CD4-positive, alpha-beta memory T cell (primary cell): Measurements from ENCODE around the gene FAM20A. TPM values are rescaled to one million over a fixed set of nuclear protein-coding genes. Genes with fewer than 3 reads are reported as not detected.
A peak's percentile ranks its signal among the peaks of the same experiment; 100 is the strongest.

Experiments
- CTCF ChIA-PET: fragments of 350-600 bp; sonication (Branson Sonifier 250); formaldehyde crosslinking; loops from one replicate; lab custom pipeline; 2021; ENCODE audit warnings: inconsistent platforms; ENCODE audit not compliant: partially characterized antibody; lab: Charles Lee
- POLR2A ChIA-PET: fragments of 350-600 bp; sonication (Branson Sonifier 250); formaldehyde crosslinking; loops from one replicate; lab custom pipeline; 2021; ENCODE audit not compliant: partially characterized antibody; lab: Charles Lee
- DNase-seq, 5 donors: peaks; one replicate each; pipeline versions ENCODE4 v3.0.0 to v3.0.0-alpha.2; 2020 to 2022; ENCODE audit warnings: mixed read lengths in 1 of 5
- H3K27ac ChIP-seq: one replicate; pipeline ENCODE4 v1.7.0; 2013; ENCODE audit warnings: low read depth, low read length
- H3K27me3 ChIP-seq: 2 replicates; pipeline ENCODE4 v1.7.0; 2013; ENCODE audit warnings: mild to moderate bottlenecking, low read length, moderate library complexity; ENCODE audit not compliant: insufficient read depth
- H3K36me3 ChIP-seq: 2 replicates; pipeline ENCODE4 v1.7.0; 2013; ENCODE audit warnings: mild to moderate bottlenecking, low read length, moderate library complexity; ENCODE audit not compliant: insufficient read depth
- H3K4me1 ChIP-seq: 2 replicates; pipeline ENCODE4 v1.7.0; 2013; ENCODE audit warnings: mild to moderate bottlenecking, low read length, moderate library complexity; ENCODE audit not compliant: insufficient read depth
- H3K4me3 ChIP-seq, 2 donors: one replicate each; pipeline ENCODE4 v1.7.0; 2013; ENCODE audit warnings: low read length in 2 of 2, mild to moderate bottlenecking in 1 of 2
- H3K9me3 ChIP-seq, 2 donors: one replicate each; pipeline ENCODE4 v1.7.0; 2013; ENCODE audit warnings: low read length in 2 of 2, control low read depth in 1 of 2; ENCODE audit not compliant: control insufficient read depth in 1 of 2
- H3K27ac Mint-ChIP-seq, 7 donors: one replicate each; pipeline ENCODE4 v1.8.0; 2020 to 2021; ENCODE audit warnings: mixed read lengths in 7 of 7, mild to moderate bottlenecking in 6 of 7, inconsistent platforms in 3 of 7, moderate library complexity in 3 of 7
- H3K27me3 Mint-ChIP-seq, 2 donors: one replicate each; pipeline ENCODE4 v1.8.0; 2020 to 2021; ENCODE audit warnings: mixed read lengths in 2 of 2
- H3K36me3 Mint-ChIP-seq, 2 donors: one replicate each; pipeline ENCODE4 v1.8.0; 2020 to 2021; ENCODE audit warnings: mixed read lengths in 2 of 2, inconsistent platforms in 1 of 2, mild to moderate bottlenecking in 1 of 2
- H3K4me1 Mint-ChIP-seq, 4 donors: one replicate each; pipeline ENCODE4 v1.8.0; 2020 to 2021; ENCODE audit warnings: mixed read lengths in 4 of 4, mild to moderate bottlenecking in 1 of 4
- H3K4me3 Mint-ChIP-seq, 8 donors: one replicate each; pipeline ENCODE4 v1.8.0; 2020 to 2021; ENCODE audit warnings: mixed read lengths in 8 of 8, mild to moderate bottlenecking in 7 of 8, moderate library complexity in 6 of 8, inconsistent platforms in 3 of 8
- H3K9me3 Mint-ChIP-seq, 8 donors: one replicate each; pipeline ENCODE4 v1.8.0; 2020 to 2021; ENCODE audit warnings: mixed read lengths in 8 of 8, mild to moderate bottlenecking in 5 of 8, inconsistent platforms in 3 of 8, moderate library complexity in 1 of 8
- intact Hi-C: fragments of 100-400 bp; cut with micrococcal nuclease; formaldehyde crosslinking; loops from one replicate; pipeline ENCODE4 v1.15.1; 2023
- polyA plus RNA-seq, 2 donors: library from polyadenylated mRNA; unstranded; fragments of 300-500 nt; fragmentation: Illumina TruSeq; gene quantifications; one replicate each; pipeline ENCODE4 v1.2.3, GENCODE V29; 2021
- total RNA-seq, 2 experiments: library from RNA; stranded (reverse); gene quantifications; one replicate each; pipeline ENCODE4 v1.2.3, GENCODE V29; 2021

Gene FAM20A
- total and polyA plus RNA-seq, 4 experiments from 2014 or later = 0.08 TPM; not detected in 3

DNA sequence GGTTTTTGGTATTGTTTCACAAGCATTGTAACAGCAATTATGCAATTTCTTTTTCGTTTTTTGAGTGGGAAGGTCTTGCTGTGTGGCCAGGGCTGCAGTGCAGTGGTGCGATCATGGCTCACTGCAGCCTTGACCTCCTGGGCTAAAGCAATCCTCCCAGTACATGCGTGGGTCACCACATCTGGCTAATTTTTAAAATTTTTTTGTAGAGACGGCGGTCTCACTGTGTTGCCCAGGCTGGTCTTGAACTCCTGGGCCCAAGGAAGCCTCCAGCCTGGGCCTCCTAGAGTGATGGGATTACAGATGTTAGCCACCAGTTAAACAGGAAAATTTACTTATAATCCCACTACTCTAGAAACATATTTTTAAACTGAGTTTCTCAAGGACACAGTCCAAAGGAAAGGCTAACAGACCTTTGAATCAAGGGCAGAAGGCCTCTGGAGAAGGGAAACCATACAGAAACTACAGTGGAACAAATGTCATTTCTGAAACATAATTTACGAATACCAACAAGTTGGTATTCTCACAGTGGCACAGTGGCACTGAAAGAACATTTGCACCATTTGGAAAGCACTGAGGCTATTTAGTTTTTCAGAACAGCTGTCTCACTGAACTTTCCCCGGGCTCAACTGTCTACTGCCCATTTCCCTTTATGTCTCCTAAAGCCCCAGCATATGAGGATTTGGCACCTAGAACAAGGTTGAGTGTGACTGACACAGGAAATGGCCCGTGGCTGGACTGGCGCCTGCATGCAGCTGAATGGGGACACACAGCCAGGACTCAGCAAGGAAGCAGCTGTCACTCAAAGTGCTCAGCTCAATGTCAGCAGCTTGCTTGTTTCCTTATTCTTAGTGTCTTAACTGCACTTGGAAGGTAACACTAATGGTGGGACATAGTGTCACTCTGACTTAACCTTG, 91.8 kb downstream of the FAM20A start:
- DNase-seq = no peak
- peak overlapping the region in 4 of 7 donors; percentile 57 to 96 (median 72) for H3K27ac Mint-ChIP-seq
- peaks cover 0 to 16% of the 10 kb centered on the region in 2 donors for H3K36me3 Mint-ChIP-seq
- H3K36me3 ChIP-seq = no peaks in the 10 kb centered on the region
- H3K27me3 Mint-ChIP-seq = no peaks in the 10 kb centered on the region
- no peaks in the 10 kb centered on the region for H3K27me3 ChIP-seq
- H3K27ac ChIP-seq = no peak overlapping the region
- H3K9me3 ChIP-seq = no peaks in the 10 kb centered on the region
- H3K9me3 Mint-ChIP-seq = peaks cover 0 to 3% (median 0%) of the 10 kb centered on the region in 8 donors
- peaks cover 19% of the 10 kb centered on the region for H3K4me1 ChIP-seq
- ChIA-PET POLR2A (no interaction called here), CTCF (interaction anchor here (0.6 kb wide), 2 partner anchors 21 to 43 kb away, joined by 3 to 4 read pairs; no protein-coding TSS in a partner anchor)
- peak overlapping the region in 2 of 8 donors; percentile 43 to 63 for H3K4me3 Mint-ChIP-seq
- no peak overlapping the region for H3K4me3 ChIP-seq
- peaks cover 22 to 50% (median 27%) of the 10 kb centered on the region in 4 donors for H3K4me1 Mint-ChIP-seq
- intact Hi-C loops = loop anchor here (5.0 kb wide), 3 partner anchors 327 to 903 kb away; partner anchors contain the start of genes KPNA2 and MAP2K6

GRCh38 chr17:68507576-68507975, 93.6 kb downstream of the FAM20A start:
- Mint-ChIP-seq H3K4me3 (no peak overlapping the region), H3K9me3 (peaks cover 0 to 3% (median 0%) of the 10 kb centered on the region in 8 donors), H3K27ac (peak overlapping the region in 1 of 7 donors; percentile 53), H3K27me3 (no peaks in the 10 kb centered on the region), H3K36me3 (peaks cover 0 to 5% of the 10 kb centered on the region in 2 donors), H3K4me1 (peaks cover 9 to 32% (median 13%) of the 10 kb centered on the region in 4 donors)
- Histone ChIP-seq H3K27ac (no peak overlapping the region), H3K27me3 (no peaks in the 10 kb centered on the region), H3K9me3 (no peaks in the 10 kb centered on the region), H3K36me3 (no peaks in the 10 kb centered on the region), H3K4me1 (peaks cover 5% of the 10 kb centered on the region), H3K4me3 (no peak overlapping the region)
- CTCF ChIA-PET = interaction anchor here (0.6 to 1.4 kb wide), 2 partner anchors 9 to 19 kb away, joined by 3 to 5 read pairs; no protein-coding TSS in a partner anchor
- POLR2A ChIA-PET = interaction anchor here (0.6 kb wide), 1 partner anchor 252 kb away, joined by 3 read pairs; no protein-coding TSS in a partner anchor
- DNase-seq = no peak
- intact Hi-C loops = no loop called here

DNA sequence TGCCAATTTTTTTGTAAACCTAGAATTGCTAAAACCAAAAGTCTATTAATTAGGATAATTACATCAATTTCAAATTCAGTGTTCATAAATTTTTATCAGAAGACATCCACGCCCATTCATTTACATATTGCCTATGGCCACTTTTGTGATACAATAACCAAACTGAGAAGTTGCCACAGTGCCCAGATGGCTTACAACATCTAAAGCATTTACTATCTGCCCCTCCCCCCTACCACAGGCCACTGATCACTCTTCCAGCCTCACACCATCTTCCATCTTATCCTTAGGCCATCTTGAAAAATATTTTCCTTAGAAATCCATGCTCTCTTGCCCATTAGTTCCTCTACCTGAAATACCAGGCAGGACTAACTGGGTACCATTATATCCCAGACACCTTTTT, 95.2 kb downstream of the FAM20A start:
- no peak overlapping the region for H3K4me3 ChIP-seq
- no peaks in the 10 kb centered on the region for H3K9me3 ChIP-seq
- Mint-ChIP-seq H3K27me3 (peaks cover 3% of the 10 kb centered on the region in 2 donors), H3K4me1 (peaks cover 3 to 21% (median 6%) of the 10 kb centered on the region in 4 donors), H3K9me3 (no peaks in the 10 kb centered on the region), H3K4me3 (no peak overlapping the region), H3K36me3 (no peaks in the 10 kb centered on the region), H3K27ac (peak overlapping the region in 1 of 7 donors; percentile 5)
- H3K27me3 ChIP-seq = no peaks in the 10 kb centered on the region
- ChIA-PET CTCF (no interaction called here), POLR2A (no interaction called here)
- DNase-seq = no peak
- H3K27ac ChIP-seq = no peak overlapping the region
- no peaks in the 10 kb centered on the region for H3K36me3 ChIP-seq
- intact Hi-C loops = no loop called here
- no peaks in the 10 kb centered on the region for H3K4me1 ChIP-seq

- Histone ChIP-seq H3K4me3 (no peak overlapping the region), H3K27ac (no peak overlapping the region), H3K4me1 (peaks cover 14% of the 10 kb centered on the region), H3K36me3 (no peaks in the 10 kb centered on the region), H3K9me3 (no peaks in the 10 kb centered on the region), H3K27me3 (no peaks in the 10 kb centered on the region)
- no peak for DNase-seq
- Mint-ChIP-seq H3K27ac (no peak overlapping the region), H3K9me3 (no peaks in the 10 kb centered on the region), H3K4me3 (no peak overlapping the region), H3K4me1 (peaks cover 12 to 20% (median 15%) of the 10 kb centered on the region in 4 donors), H3K27me3 (peaks cover 5% of the 10 kb centered on the region in 2 donors), H3K36me3 (no peaks in the 10 kb centered on the region)
- ChIA-PET CTCF (interaction anchor here (0.6 to 1.9 kb wide), 2 partner anchors 35 to 668 kb away, joined by 5 read pairs; no protein-coding TSS in a partner anchor), POLR2A (no interaction called here)
- intact Hi-C loops = no loop called here
These were observed 100.1 kb downstream of the FAM20A start for GRCh38 chr17:68501074-68501473.

DNA sequence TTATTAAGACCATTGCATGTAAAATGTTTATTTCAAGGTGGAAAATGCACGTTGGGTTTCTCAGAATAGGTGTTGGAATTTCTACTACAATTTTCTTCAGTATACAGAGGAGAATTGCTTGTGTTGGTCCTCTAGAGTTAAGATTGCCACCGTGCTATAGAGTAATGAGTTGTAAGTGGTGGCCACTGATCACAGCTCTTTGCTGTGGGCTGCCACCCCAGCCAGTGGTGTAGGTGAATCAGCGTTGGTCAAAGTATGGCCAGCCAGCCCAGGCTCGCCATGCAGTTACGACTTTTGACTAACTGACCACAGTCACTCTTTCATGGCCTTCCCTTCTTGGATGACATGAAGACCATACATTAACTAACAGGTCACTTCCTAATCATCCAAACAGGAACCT, 101.6 kb downstream of the FAM20A start:
- DNase-seq = no peak
- H3K27ac ChIP-seq = no peak overlapping the region

DNA sequence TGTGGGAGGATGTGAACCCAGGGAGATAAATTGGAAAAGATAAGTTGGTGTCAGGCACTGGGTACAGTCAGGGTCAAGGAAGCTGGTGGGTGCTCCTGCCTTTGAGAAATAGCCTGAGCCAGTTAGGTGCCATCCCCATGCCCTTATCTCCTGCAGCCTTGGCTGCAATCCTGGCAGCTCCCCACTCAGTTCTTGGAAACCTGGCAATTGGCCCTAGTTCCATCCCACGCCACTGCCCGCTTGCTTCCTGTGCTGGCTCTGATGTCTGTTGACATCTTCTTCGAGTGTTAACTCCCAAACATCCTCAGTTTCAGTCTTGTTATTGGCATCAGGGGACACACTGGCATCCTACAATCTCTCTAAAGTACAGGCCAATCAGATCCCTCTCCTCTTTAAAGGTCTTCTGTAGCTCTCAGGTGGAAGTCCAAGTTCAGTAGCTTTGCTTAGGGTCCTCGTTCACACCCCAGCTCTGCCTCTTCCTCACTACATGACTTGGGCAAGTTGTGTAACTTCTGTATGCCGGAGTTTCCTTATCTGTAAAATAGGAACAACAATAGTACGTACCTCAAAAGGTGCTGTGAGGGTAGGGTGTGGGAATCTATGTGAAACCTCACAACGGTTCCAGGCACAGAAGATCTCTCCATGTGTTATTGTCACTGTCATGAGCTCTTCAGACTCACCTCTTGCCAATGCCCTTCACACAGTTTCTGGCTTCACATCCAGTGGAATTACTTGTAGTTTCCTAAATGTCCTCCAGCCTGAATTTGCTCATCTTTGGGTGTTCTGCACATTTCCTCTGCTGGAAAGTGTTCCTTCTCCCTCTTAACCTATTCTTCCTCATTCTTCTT, 102.5 kb downstream of the FAM20A start:
- CTCF ChIA-PET = interaction anchor here (1.6 kb wide), 1 partner anchor 14 kb away, joined by 4 read pairs; the partner anchor contains the start of gene PRKAR1A

More for the DNA sequence above, 101.6 kb downstream of the FAM20A start:
- no peaks in the 10 kb centered on the region for H3K36me3 ChIP-seq
- Mint-ChIP-seq H3K9me3 (no peaks in the 10 kb centered on the region), H3K27ac (no peak overlapping the region), H3K4me3 (no peak overlapping the region), H3K4me1 (peaks cover 12 to 21% (median 16%) of the 10 kb centered on the region in 4 donors), H3K36me3 (no peaks in the 10 kb centered on the region), H3K27me3 (peaks cover 5% of the 10 kb centered on the region in 2 donors)
- ChIA-PET POLR2A (no interaction called here), CTCF (interaction anchor here (1.6 kb wide), 1 partner anchor 13 kb away, joined by 4 read pairs; the partner anchor contains the start of gene PRKAR1A)
- no peak overlapping the region for H3K4me3 ChIP-seq
- H3K27me3 ChIP-seq = no peaks in the 10 kb centered on the region
- H3K4me1 ChIP-seq = peaks cover 14% of the 10 kb centered on the region
- intact Hi-C loops = no loop called here
- H3K9me3 ChIP-seq = no peaks in the 10 kb centered on the region

More for the DNA sequence above, 102.5 kb downstream of the FAM20A start:
- Histone ChIP-seq H3K27ac (no peak overlapping the region), H3K4me3 (no peak overlapping the region), H3K4me1 (peaks cover 14% of the 10 kb centered on the region), H3K9me3 (no peaks in the 10 kb centered on the region), H3K27me3 (no peaks in the 10 kb centered on the region), H3K36me3 (no peaks in the 10 kb centered on the region)
- no peaks in the 10 kb centered on the region for H3K36me3 Mint-ChIP-seq
- H3K9me3 Mint-ChIP-seq = no peaks in the 10 kb centered on the region
- intact Hi-C loops = no loop called here
- H3K4me1 Mint-ChIP-seq = peaks cover 12 to 21% (median 16%) of the 10 kb centered on the region in 4 donors
- no peak for DNase-seq
- H3K27ac Mint-ChIP-seq = peak overlapping the region in 1 of 7 donors; percentile 20
- H3K27me3 Mint-ChIP-seq = peaks cover 5% of the 10 kb centered on the region in 2 donors
- H3K4me3 Mint-ChIP-seq = peak overlapping the region in 4 of 8 donors; percentile 29 to 45 (median 35)
- POLR2A ChIA-PET = interaction anchor here (0.9 to 1.1 kb wide), 3 partner anchors 11 to 250 kb away, joined by 3 to 8 read pairs (median 3); partner anchors contain the start of gene AMZ2
